OCI-LY3 (cell line): Measurements from ENCODE around the gene ROBO3.

Experiments
- CTCF ChIP-seq: fragments of 200-600, 300-600 bp; sonication (generic); IDR thresholded peaks from 2 replicates; pipeline ENCODE4 v1.5.1; 2014; ENCODE audit warnings: antibody characterized with exemption, low read length, low read depth
- EZH2phosphoT487 ChIP-seq: fragments of 200-600 bp; shearing (Covaris generic); IDR thresholded peaks from 2 replicates; pipeline ENCODE4 v1.6.1; 2018; ENCODE audit warnings: antibody characterized with exemption, mixed run types, low read depth

DNA sequence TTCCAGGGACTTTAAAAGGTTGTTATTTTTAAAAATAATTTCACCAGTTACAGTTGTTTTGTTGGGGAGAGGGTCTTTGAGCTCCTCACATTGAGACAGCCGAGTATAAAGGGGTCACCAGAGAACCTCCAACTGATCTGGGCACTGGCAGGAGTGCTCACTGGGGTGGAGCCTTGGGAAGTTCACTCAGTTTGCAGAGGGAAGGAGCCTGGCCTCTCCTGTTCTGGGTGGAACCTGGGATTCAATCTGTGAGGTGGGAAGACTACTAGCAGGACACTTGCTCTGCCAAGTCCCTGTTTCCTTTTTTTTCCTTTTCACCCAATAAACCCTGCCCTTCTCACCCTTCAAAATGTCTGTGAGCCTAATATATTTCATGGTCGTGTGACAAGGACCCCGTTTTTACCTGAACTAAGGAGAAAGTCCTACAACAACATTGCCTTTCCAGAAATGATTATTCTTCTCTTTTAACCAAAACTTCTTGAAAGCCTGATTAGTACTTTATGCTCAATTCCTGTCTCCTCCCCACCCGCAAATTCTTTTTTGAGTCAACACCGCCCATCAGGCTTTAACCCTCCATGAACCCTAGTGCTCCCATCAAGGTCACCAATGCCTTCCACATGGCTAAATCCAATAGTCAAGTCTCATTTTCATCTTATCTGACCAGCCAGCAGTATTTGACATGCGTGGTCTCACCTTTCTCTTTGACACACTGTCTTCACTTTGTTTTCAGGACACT is 43.1 kb upstream of the ROBO3 start:
- TF ChIP-seq CTCF (no peak), EZH2phosphoT487 (no peak)
